ENCODE data around the gene CCDC110. TPM values are rescaled to one million over a fixed set of nuclear protein-coding genes. Genes with fewer than 3 reads are reported as not detected.

The CCDC110 gene
- total and polyA plus RNA-seq, 2 of the 4 experiments (the other 2 are of a cell fraction), result 0.46 to 0.90 TPM

DNA sequence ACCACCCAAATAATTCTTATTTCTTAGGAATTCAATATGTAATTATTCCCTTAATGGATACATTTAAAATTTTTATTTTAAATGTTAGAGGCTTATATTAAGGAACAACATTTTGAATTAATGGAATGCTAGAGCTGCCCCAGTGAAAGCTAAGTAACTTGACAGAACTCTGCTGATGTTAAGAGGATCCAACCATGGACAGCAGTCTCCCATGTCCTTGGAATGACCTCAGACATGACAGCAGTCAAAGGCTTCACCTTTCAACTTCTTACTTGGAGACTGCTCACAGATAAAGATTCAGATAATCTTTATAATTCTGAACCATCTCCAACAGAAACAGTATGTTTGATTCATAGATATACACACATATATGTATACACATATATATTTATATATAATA lies 46.5 kb upstream of the CCDC110 start:
- Histone ChIP-seq H3K56ac (ENCODE audit: extremely low read depth, insufficient read depth, low read length) (no peak overlapping the region), H3K4ac (ENCODE audit: low read depth, low read length) (no peak overlapping the region), H2AFZ (replicated peaks; ENCODE audit: low read length, poor library complexity) (no peak overlapping the region), H4K8ac (ENCODE audit: low read depth in 2 of 2, low read length in 2 of 2) (no peak overlapping the region), H2BK15ac (ENCODE audit: low read depth, low read length) (no peak overlapping the region), H4K20me1 (ENCODE audit: insufficient read depth, low read length) (no peaks in the 10 kb centered on the region), H3K4me2 (ENCODE audit: low read depth, low read length) (no peak overlapping the region), H3K36me3 (ENCODE audit: control insufficient read depth, insufficient read depth, low read length) (peaks cover 2% of the 10 kb centered on the region; the same call in 1 of the 2 replicates), H2AK9ac (replicated peaks; ENCODE audit: low read depth, low read length, poor library complexity) (no peak overlapping the region), H3K79me1 (ENCODE audit: low read depth in 1 of 2, low read length in 2 of 2) (no peaks in the 10 kb centered on the region), H2AK5ac (ENCODE audit: low read depth, low read length) (no peak overlapping the region), H3K9me1 (ENCODE audit: insufficient read depth, low read length) (no peaks in the 10 kb centered on the region), H2BK20ac (ENCODE audit: low read depth, low read length) (no peak overlapping the region), H3K27ac (ENCODE audit: insufficient read depth, low read length) (no peak overlapping the region), H3K23ac (ENCODE audit: low read depth, low read length) (no peak overlapping the region), H4K91ac (ENCODE audit: insufficient read depth, low read depth, low read length) (no peak overlapping the region), H3K27me3 (ENCODE audit: control insufficient read depth, insufficient read depth, low read length) (no peaks in the 10 kb centered on the region), H3K9ac (ENCODE audit: low read depth, low read length) (no peak overlapping the region), H3K14ac (replicated peaks; ENCODE audit: low read depth, low read length) (no peak overlapping the region), H3K9me3 (ENCODE audit: control insufficient read depth, insufficient read depth, low read length) (no peaks in the 10 kb centered on the region), H2BK120ac (ENCODE audit: low read depth, low read length) (no peak overlapping the region), H2BK5ac (ENCODE audit: low read depth, low read length, poor library complexity, severe bottlenecking) (no peak overlapping the region), H4K5ac (ENCODE audit: low read depth, low read length) (no peak overlapping the region), H3K4me1 (ENCODE audit: control insufficient read depth, insufficient read depth, low read length) (peaks cover 12% of the 10 kb centered on the region), H3K18ac (ENCODE audit: low read depth, low read length) (no peak overlapping the region), H3K4me3 (ENCODE audit: insufficient read depth, low read depth, low read length) (no peak overlapping the region)
- intact Hi-C loops (cut with micrococcal nuclease), result no loop called here
- CTCF ChIA-PET, result interaction anchor here (0.6 kb wide), 1 partner anchor 27 kb away, joined by 3 read pairs; no protein-coding TSS in a partner anchor
- ATAC-seq (ENCODE audit: low read depth), result no peak
- TF ChIP-seq RCOR1 (IDR thresholded peaks at IDR 0.05; ENCODE audit: insufficient replicate concordance, low read length), result no peak
- no peak for TF ChIP-seq FOS (IDR thresholded peaks at IDR 0.05; ENCODE audit: low read depth, low read length)
- no peak for TF ChIP-seq MAFK (IDR thresholded peaks at IDR 0.05; ENCODE audit: low read depth, low read length)
- TF ChIP-seq, protein P1, sequence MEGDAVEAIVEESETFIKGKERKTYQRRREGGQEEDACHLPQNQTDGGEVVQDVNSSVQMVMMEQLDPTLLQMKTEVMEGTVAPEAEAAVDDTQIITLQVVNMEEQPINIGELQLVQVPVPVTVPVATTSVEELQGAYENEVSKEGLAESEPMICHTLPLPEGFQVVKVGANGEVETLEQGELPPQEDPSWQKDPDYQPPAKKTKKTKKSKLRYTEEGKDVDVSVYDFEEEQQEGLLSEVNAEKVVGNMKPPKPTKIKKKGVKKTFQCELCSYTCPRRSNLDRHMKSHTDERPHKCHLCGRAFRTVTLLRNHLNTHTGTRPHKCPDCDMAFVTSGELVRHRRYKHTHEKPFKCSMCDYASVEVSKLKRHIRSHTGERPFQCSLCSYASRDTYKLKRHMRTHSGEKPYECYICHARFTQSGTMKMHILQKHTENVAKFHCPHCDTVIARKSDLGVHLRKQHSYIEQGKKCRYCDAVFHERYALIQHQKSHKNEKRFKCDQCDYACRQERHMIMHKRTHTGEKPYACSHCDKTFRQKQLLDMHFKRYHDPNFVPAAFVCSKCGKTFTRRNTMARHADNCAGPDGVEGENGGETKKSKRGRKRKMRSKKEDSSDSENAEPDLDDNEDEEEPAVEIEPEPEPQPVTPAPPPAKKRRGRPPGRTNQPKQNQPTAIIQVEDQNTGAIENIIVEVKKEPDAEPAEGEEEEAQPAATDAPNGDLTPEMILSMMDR (conservative IDR thresholded peaks at IDR 0.05; ENCODE audit: low read depth, low read length), result no peak
- no peak for TF ChIP-seq RFX5 (IDR thresholded peaks at IDR 0.05; ENCODE audit: low read depth, low read length)
- TF ChIP-seq MAZ (IDR thresholded peaks at IDR 0.05; ENCODE audit: borderline replicate concordance, low read depth, low read length), result no peak
- TF ChIP-seq NFE2L2 (IDR thresholded peaks at IDR 0.05; ENCODE audit: low read depth, low read length), result no peak
- no peak for TF ChIP-seq RAD21 (IDR thresholded peaks at IDR 0.05; ENCODE audit: low read length)
- no peak for TF ChIP-seq CEBPB (IDR thresholded peaks at IDR 0.05; ENCODE audit: low read depth, low read length)
- no peak for TF ChIP-seq SMC3 (IDR thresholded peaks at IDR 0.05; ENCODE audit: low read depth, low read length)
- TF ChIP-seq CHD1 (IDR thresholded peaks at IDR 0.05; ENCODE audit: low read depth, low read length), result no peak
- TF ChIP-seq, protein P2, sequence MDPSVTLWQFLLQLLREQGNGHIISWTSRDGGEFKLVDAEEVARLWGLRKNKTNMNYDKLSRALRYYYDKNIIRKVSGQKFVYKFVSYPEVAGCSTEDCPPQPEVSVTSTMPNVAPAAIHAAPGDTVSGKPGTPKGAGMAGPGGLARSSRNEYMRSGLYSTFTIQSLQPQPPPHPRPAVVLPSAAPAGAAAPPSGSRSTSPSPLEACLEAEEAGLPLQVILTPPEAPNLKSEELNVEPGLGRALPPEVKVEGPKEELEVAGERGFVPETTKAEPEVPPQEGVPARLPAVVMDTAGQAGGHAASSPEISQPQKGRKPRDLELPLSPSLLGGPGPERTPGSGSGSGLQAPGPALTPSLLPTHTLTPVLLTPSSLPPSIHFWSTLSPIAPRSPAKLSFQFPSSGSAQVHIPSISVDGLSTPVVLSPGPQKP (IDR thresholded peaks at IDR 0.05; ENCODE audit: borderline replicate concordance, low read depth, low read length), result no peak
- TF ChIP-seq BHLHE40 (IDR thresholded peaks at IDR 0.05; ENCODE audit: low read depth, low read length), result no peak
- TF ChIP-seq POLR2A (IDR thresholded peaks at IDR 0.05; ENCODE audit: low read depth, low read length), result no peak
- TF ChIP-seq, protein P3, sequence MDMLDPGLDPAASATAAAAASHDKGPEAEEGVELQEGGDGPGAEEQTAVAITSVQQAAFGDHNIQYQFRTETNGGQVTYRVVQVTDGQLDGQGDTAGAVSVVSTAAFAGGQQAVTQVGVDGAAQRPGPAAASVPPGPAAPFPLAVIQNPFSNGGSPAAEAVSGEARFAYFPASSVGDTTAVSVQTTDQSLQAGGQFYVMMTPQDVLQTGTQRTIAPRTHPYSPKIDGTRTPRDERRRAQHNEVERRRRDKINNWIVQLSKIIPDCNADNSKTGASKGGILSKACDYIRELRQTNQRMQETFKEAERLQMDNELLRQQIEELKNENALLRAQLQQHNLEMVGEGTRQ (IDR thresholded peaks at IDR 0.05; ENCODE audit: low read depth, low read length), result no peak
- no peak for TF ChIP-seq MXI1 (IDR thresholded peaks at IDR 0.05; ENCODE audit: borderline replicate concordance, low read depth, low read length)
- dilution Hi-C loops (cut with HindIII; ENCODE audit: low sequenced_read_pairs, unreplicated experiment), result no loop called here
- in situ Hi-C loops (cut with MboI; ENCODE audit: low sequenced_read_pairs), result no loop called here
- POLR2A ChIA-PET (ENCODE audit: unreplicated experiment), result no interaction called here
- DNase-seq, result no peak
- no TSS peak for BruUV-seq (replicated peaks)
